ENCODE results near the gene AADACL4. TPM values are rescaled to one million over a fixed set of nuclear protein-coding genes. Genes with fewer than 3 reads are reported as not detected.

Gene AADACL4
- total and polyA plus RNA-seq, 9 of the 15 experiments (the other 6 are each of a cell fraction or from before 2014, with no cell fraction given): not detected

DNA sequence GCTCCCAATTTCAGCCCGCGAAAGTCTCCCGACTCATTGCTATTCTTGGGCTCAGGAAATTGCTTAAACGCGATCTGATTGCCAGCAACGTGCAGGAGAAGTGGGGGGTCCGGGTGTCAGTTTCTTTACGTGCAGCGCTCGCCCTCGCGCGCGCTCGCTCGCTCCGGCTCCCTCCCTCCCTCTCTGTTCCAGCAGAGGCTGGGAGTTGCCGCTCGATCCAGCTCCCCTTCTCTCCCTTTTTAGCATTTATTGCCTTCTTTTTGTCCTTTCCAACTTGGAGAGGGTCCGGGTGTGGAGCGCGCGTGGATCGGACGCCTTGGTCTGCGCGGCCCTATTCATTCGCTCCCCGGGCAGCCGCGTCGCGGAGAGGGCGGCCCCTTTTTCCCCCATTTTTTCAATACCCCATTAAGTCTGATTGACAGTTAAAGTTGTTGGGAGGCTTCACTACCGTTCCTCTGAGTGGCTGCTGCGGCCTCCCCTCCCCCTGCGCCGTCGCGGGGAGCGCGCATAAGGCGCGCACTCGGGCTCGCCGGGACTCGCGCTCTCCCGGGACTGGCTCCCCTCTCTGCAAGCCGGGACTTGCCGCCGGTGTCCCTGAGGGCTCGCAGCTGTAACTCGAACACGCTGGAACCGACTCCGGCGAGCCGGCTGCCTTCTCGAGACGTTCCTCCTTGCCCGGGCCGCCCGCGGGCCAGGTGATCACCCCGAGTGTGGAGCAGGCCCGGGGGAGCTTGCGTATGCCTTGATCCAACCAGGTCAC, 25.8 kb upstream of the AADACL4 start, which contains the start of gene DHRS3 (continued):
- TF ChIP-seq, protein P1, sequence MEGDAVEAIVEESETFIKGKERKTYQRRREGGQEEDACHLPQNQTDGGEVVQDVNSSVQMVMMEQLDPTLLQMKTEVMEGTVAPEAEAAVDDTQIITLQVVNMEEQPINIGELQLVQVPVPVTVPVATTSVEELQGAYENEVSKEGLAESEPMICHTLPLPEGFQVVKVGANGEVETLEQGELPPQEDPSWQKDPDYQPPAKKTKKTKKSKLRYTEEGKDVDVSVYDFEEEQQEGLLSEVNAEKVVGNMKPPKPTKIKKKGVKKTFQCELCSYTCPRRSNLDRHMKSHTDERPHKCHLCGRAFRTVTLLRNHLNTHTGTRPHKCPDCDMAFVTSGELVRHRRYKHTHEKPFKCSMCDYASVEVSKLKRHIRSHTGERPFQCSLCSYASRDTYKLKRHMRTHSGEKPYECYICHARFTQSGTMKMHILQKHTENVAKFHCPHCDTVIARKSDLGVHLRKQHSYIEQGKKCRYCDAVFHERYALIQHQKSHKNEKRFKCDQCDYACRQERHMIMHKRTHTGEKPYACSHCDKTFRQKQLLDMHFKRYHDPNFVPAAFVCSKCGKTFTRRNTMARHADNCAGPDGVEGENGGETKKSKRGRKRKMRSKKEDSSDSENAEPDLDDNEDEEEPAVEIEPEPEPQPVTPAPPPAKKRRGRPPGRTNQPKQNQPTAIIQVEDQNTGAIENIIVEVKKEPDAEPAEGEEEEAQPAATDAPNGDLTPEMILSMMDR (IDR thresholded peaks at IDR 0.05 in 2 of 3, conservative IDR thresholded peaks at IDR 0.05 in 1 of 3; ENCODE audit: insufficient read depth in 2 of 3, low read depth in 1 of 3, low read length in 3 of 3): no peak
- TF ChIP-seq ZNF212 (CRISPR knock-in tag; IDR thresholded peaks at IDR 0.05) (0 out of 2 replicates have a peak, but pooled peaks have one; percentile 35), MYBL2 (IDR thresholded peaks at IDR 0.05; ENCODE audit: low read depth) (no peak), MYBL2 (CRISPR knock-in tag; IDR thresholded peaks at IDR 0.05; ENCODE audit: borderline replicate concordance) (no peak), PURB (CRISPR knock-in tag; IDR thresholded peaks at IDR 0.05; ENCODE audit: low read depth) (no peak), ZNF232 (CRISPR knock-in tag; IDR thresholded peaks at IDR 0.05) (peak; percentile 57; the same call in 1 of the 2 replicates), ZNF766 (CRISPR knock-in tag; conservative IDR thresholded peaks at IDR 0.05) (peak; percentile 20), GTF2E2 (tag; IDR thresholded peaks at IDR 0.05) (no peak; the same call in 1 of the 2 replicates), ZNF780A (CRISPR knock-in tag; IDR thresholded peaks at IDR 0.05) (no peak), TBL1XR1 (IDR thresholded peaks at IDR 0.05; ENCODE audit: low read length in 2 of 2) (no peak; a peak in 1 of 4 replicates), ZZZ3 (IDR thresholded peaks at IDR 0.05) (no peak), CCNT2 (IDR thresholded peaks at IDR 0.05; ENCODE audit: borderline replicate concordance, extremely low read depth, insufficient read length, low read depth, low read length) (peak; percentile 86), SAFB2 (IDR thresholded peaks at IDR 0.05; ENCODE audit: borderline replicate concordance, low read depth, low read length, severe bottlenecking) (no peak), NFYB (IDR thresholded peaks at IDR 0.05; ENCODE audit: extremely low read depth, insufficient read length) (no peak), NBN (IDR thresholded peaks at IDR 0.05; ENCODE audit: low read depth) (no peak), SIN3A (IDR thresholded peaks at IDR 0.05; ENCODE audit: borderline replicate concordance in 2 of 2, control insufficient read depth in 1 of 2, low read depth in 2 of 2, low read length in 2 of 2) (peak; percentile 10 to 82; a peak in 2 of 4 replicates)
- TF ChIP-seq, protein P2, sequence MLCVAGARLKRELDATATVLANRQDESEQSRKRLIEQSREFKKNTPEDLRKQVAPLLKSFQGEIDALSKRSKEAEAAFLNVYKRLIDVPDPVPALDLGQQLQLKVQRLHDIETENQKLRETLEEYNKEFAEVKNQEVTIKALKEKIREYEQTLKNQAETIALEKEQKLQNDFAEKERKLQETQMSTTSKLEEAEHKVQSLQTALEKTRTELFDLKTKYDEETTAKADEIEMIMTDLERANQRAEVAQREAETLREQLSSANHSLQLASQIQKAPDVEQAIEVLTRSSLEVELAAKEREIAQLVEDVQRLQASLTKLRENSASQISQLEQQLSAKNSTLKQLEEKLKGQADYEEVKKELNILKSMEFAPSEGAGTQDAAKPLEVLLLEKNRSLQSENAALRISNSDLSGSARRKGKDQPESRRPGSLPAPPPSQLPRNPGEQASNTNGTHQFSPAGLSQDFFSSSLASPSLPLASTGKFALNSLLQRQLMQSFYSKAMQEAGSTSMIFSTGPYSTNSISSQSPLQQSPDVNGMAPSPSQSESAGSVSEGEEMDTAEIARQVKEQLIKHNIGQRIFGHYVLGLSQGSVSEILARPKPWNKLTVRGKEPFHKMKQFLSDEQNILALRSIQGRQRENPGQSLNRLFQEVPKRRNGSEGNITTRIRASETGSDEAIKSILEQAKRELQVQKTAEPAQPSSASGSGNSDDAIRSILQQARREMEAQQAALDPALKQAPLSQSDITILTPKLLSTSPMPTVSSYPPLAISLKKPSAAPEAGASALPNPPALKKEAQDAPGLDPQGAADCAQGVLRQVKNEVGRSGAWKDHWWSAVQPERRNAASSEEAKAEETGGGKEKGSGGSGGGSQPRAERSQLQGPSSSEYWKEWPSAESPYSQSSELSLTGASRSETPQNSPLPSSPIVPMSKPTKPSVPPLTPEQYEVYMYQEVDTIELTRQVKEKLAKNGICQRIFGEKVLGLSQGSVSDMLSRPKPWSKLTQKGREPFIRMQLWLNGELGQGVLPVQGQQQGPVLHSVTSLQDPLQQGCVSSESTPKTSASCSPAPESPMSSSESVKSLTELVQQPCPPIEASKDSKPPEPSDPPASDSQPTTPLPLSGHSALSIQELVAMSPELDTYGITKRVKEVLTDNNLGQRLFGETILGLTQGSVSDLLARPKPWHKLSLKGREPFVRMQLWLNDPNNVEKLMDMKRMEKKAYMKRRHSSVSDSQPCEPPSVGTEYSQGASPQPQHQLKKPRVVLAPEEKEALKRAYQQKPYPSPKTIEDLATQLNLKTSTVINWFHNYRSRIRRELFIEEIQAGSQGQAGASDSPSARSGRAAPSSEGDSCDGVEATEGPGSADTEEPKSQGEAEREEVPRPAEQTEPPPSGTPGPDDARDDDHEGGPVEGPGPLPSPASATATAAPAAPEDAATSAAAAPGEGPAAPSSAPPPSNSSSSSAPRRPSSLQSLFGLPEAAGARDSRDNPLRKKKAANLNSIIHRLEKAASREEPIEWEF (CRISPR knock-in tag; IDR thresholded peaks at IDR 0.05): no peak; the same call in 1 of the 2 replicates
- TF ChIP-seq, protein P3, sequence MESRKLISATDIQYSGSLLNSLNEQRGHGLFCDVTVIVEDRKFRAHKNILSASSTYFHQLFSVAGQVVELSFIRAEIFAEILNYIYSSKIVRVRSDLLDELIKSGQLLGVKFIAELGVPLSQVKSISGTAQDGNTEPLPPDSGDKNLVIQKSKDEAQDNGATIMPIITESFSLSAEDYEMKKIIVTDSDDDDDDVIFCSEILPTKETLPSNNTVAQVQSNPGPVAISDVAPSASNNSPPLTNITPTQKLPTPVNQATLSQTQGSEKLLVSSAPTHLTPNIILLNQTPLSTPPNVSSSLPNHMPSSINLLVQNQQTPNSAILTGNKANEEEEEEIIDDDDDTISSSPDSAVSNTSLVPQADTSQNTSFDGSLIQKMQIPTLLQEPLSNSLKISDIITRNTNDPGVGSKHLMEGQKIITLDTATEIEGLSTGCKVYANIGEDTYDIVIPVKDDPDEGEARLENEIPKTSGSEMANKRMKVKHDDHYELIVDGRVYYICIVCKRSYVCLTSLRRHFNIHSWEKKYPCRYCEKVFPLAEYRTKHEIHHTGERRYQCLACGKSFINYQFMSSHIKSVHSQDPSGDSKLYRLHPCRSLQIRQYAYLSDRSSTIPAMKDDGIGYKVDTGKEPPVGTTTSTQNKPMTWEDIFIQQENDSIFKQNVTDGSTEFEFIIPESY (CRISPR knock-in tag; IDR thresholded peaks at IDR 0.05): peak; percentile 69; the same call in 1 of the 2 replicates

Measured in K562 (cell line).